GM23338 (cell line): ENCODE measurements around the gene VOPP1. TPM values are rescaled to one million over a fixed set of nuclear protein-coding genes. Genes with fewer than 3 reads are reported as not detected.

Source experiments
- ATAC-seq: fragments of 200-7000 bp; cut with Tn5 transposase; 3 replicates; pipeline ENCODE4 v1.9.1; 2020
- DNase-seq: peaks from one replicate; pipeline ENCODE4 v3.0.0-alpha.2; 2015; ENCODE audit warnings: low spot score
- H2AFZ ChIP-seq: fragments of 200-600 bp; sonication (generic); 2 replicates; pipeline ENCODE4 v1.8.0; 2016; ENCODE audit warnings: antibody characterized with exemption, mild to moderate bottlenecking, moderate library complexity
- H3F3A ChIP-seq: fragments of 200-600 bp; sonication (generic); replicated peaks from 2 replicates; pipeline ENCODE4 v1.8.0; 2017; ENCODE audit warnings: antibody characterized with exemption, mixed run types, low read depth
- H3K27ac ChIP-seq: fragments of 200-600 bp; sonication (generic); 2 replicates; pipeline ENCODE4 v1.6.1; 2016; ENCODE audit warnings: low read depth
- H3K27me3 ChIP-seq: fragments of 200-600 bp; sonication (generic); 2 replicates; pipeline ENCODE4 v1.8.0; 2016; ENCODE audit warnings: mild to moderate bottlenecking, mixed run types, moderate library complexity; ENCODE audit not compliant: insufficient read depth
- H3K36me3 ChIP-seq: fragments of 200-600 bp; sonication (generic); 2 replicates; pipeline ENCODE4 v1.8.0; 2016; ENCODE audit warnings: mild to moderate bottlenecking; ENCODE audit not compliant: insufficient read depth
- H3K4me1 ChIP-seq: fragments of 200-600 bp; sonication (generic); 2 replicates; pipeline ENCODE4 v1.8.0; 2016; ENCODE audit warnings: mild to moderate bottlenecking, moderate library complexity; ENCODE audit not compliant: insufficient read depth
- H3K4me2 ChIP-seq: fragments of 200-600 bp; sonication (generic); 2 replicates; pipeline ENCODE4 v1.7.1; 2017; ENCODE audit warnings: mixed run types
- H3K4me3 ChIP-seq: fragments of 200-600 bp; sonication (generic); 2 replicates; pipeline ENCODE4 v1.6.1; 2016; ENCODE audit warnings: mixed run types
- H3K79me2 ChIP-seq: fragments of 200-600 bp; sonication (generic); replicated peaks from 2 replicates; pipeline ENCODE4 v1.8.0; 2017; ENCODE audit warnings: mild to moderate bottlenecking; ENCODE audit not compliant: insufficient read depth
- H3K9me2 ChIP-seq: fragments of 200-600 bp; sonication (generic); 2 replicates; pipeline ENCODE4 v1.8.0; 2017; ENCODE audit not compliant: insufficient read depth
- H4K20me1 ChIP-seq: fragments of 200-600 bp; sonication (generic); replicated peaks from 2 replicates; pipeline ENCODE4 v1.8.0; 2017; ENCODE audit warnings: mild to moderate bottlenecking; ENCODE audit not compliant: insufficient read depth
- H3K27ac Mint-ChIP-seq: 2 replicates; pipeline ENCODE4 v1.8.0; 2020; ENCODE audit warnings: inconsistent platforms, mild to moderate bottlenecking, moderate library complexity, mixed read lengths
- H3K27me3 Mint-ChIP-seq: 3 replicates; pipeline ENCODE4 v1.8.0; 2022; ENCODE audit warnings: low read depth, mild to moderate bottlenecking, moderate library complexity, mixed read lengths, inconsistent platforms; ENCODE audit not compliant: insufficient read depth, poor library complexity
- H3K36me3 Mint-ChIP-seq: 3 replicates; pipeline ENCODE4 v1.8.0; 2021; ENCODE audit warnings: low read depth, mild to moderate bottlenecking, inconsistent platforms, moderate library complexity, mixed read lengths
- H3K4me1 Mint-ChIP-seq: 3 replicates; pipeline ENCODE4 v1.8.0; 2020; ENCODE audit warnings: mild to moderate bottlenecking, inconsistent platforms, mixed read lengths
- H3K4me3 Mint-ChIP-seq: 3 replicates; pipeline ENCODE4 v1.8.0; 2021; ENCODE audit warnings: moderate library complexity, mild to moderate bottlenecking, inconsistent platforms, mixed read lengths
- H3K9me3 Mint-ChIP-seq: 3 replicates; pipeline ENCODE4 v1.8.0; 2020; ENCODE audit warnings: moderate library complexity, mild to moderate bottlenecking, inconsistent platforms, mixed read lengths
- CREB1 ChIP-seq: fragments of 250-450 bp; sonication (Bioruptor Pico); IDR thresholded peaks from 2 replicates; pipeline ENCODE4 v1.5.0; 2020; ENCODE audit warnings: low read depth, mild to moderate bottlenecking, moderate library complexity
- EZH2 ChIP-seq: fragments of 200-600 bp; sonication (generic); IDR thresholded peaks from one replicate; pipeline ENCODE4 v1.8.0; 2017; ENCODE audit warnings: antibody characterized with exemption, mild to moderate bottlenecking, low read depth; ENCODE audit not compliant: unreplicated experiment
- EZH2phosphoT487 ChIP-seq: fragments of 200-600 bp; sonication (generic); IDR thresholded peaks from one replicate; pipeline ENCODE4 v1.8.1; 2018; ENCODE audit warnings: antibody characterized with exemption; ENCODE audit not compliant: unreplicated experiment
- JUNB ChIP-seq: IDR thresholded peaks from one replicate; pipeline ENCODE4 v1.6.1; 2016; ENCODE audit warnings: antibody characterized with exemption; ENCODE audit not compliant: unreplicated experiment
- NANOG ChIP-seq: IDR thresholded peaks from 2 replicates; pipeline ENCODE4 v1.6.1; 2016; ENCODE audit warnings: antibody characterized with exemption, borderline replicate concordance
- POLR2AphosphoS5 ChIP-seq: IDR thresholded peaks from 2 replicates; pipeline ENCODE4 v1.6.1; 2016; ENCODE audit warnings: antibody characterized with exemption, low read depth
- STAT1 ChIP-seq: IDR thresholded peaks from one replicate; pipeline ENCODE4 v1.6.1; 2016; ENCODE audit warnings: antibody characterized with exemption; ENCODE audit not compliant: unreplicated experiment
- ZNF114 ChIP-seq: fragments of 250-450 bp; sonication (Bioruptor Pico); IDR thresholded peaks from 2 replicates; pipeline ENCODE4 v1.5.0; 2020; ENCODE audit warnings: mild to moderate bottlenecking, moderate library complexity
- ZNF331 ChIP-seq: fragments of 250-450 bp; sonication (Bioruptor Pico); IDR thresholded peaks from 2 replicates; pipeline ENCODE4 v1.5.0; 2020; ENCODE audit warnings: low read depth, mild to moderate bottlenecking, moderate library complexity
- polyA plus RNA-seq: library from polyadenylated mRNA; unstranded; fragments of >200 nt; fragmentation: Nextera tagmentation; extraction: Ambion mirVana; gene quantifications from 2 replicates; pipeline ENCODE4 v1.2.1, GENCODE V29; 2016
- total RNA-seq: library from RNA; depleted of rRNA; stranded (reverse); fragments of >200 nt; shearing (Covaris generic); gene quantifications from 2 replicates; pipeline ENCODE4 v1.2.3, GENCODE V29; 2014
- TF ChIP-seq, protein P1 (sequence below): IDR thresholded peaks from 2 replicates; pipeline ENCODE4 v1.6.1; 2016; ENCODE audit warnings: antibody characterized with exemption
- TF ChIP-seq, protein P2 (sequence below): IDR thresholded peaks from one replicate; pipeline ENCODE4 v1.6.1; 2018; ENCODE audit warnings: antibody characterized with exemption; ENCODE audit not compliant: unreplicated experiment
- TF ChIP-seq, protein P3 (sequence below): fragments of 250-450 bp; sonication (Bioruptor Pico); IDR thresholded peaks from 2 replicates; pipeline ENCODE4 v1.5.0; 2020; ENCODE audit warnings: mild to moderate bottlenecking, moderate library complexity
- TF ChIP-seq, protein P4 (sequence below), 2 experiments: fragments of 200-600 bp in 1 of 2; sonication (generic) in 1 of 2; conservative IDR thresholded peaks; 2 replicates each; pipeline versions ENCODE4 v1.5.1 to v1.6.1; 2016 to 2017; ENCODE audit warnings: antibody characterized with exemption in 2 of 2, low read depth in 2 of 2, mild to moderate bottlenecking in 2 of 2, moderate library complexity in 1 of 2

The VOPP1 gene
- total and polyA plus RNA-seq, 2 experiments from 2014 or later, result 28.2 to 73.7 TPM

DNA sequence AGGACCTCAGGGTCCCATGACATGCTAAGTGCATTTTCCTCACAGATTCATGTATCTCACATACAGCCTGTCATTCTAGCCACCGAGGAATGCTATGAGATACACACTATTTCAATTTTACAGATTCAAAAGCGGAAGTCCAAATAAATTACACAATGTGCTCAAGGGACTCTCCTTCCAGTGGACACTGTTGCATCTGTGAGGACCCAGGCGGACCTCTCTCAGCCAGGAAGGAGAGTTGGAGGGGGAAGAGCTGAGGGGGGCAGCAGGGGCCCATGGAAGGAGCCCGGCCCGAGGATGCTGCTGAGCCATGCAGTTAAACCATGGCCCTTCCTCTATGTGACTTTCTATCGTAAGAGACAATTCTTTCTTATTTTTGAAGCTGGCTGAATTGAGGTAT is 93.6 kb downstream of the VOPP1 start:
- H3K4me2 ChIP-seq, result no peak overlapping the region
- no peaks in the 10 kb centered on the region for H3F3A ChIP-seq
- H3K4me3 ChIP-seq, result no peak overlapping the region
- H3K27ac ChIP-seq, result no peak overlapping the region
- no peaks in the 10 kb centered on the region for H3K27me3 ChIP-seq
- no peak overlapping the region for H2AFZ ChIP-seq
- ATAC-seq (no peak), DNase-seq (no peak)
- peaks cover 6% of the 10 kb centered on the region; the same call in 1 of the 2 replicates for H3K4me1 ChIP-seq
- H3K4me3 Mint-ChIP-seq, result no peak overlapping the region
- H4K20me1 ChIP-seq, result peaks cover 12% of the 10 kb centered on the region
- H3K36me3 ChIP-seq, result no peaks in the 10 kb centered on the region
- H3K9me2 ChIP-seq, result no peaks in the 10 kb centered on the region
- peaks cover 5% of the 10 kb centered on the region; the same call in 2 of the 3 replicates for H3K36me3 Mint-ChIP-seq
- no peaks in the 10 kb centered on the region; the same call in 2 of the 3 replicates for H3K9me3 Mint-ChIP-seq
- TF ChIP-seq, protein P1, sequence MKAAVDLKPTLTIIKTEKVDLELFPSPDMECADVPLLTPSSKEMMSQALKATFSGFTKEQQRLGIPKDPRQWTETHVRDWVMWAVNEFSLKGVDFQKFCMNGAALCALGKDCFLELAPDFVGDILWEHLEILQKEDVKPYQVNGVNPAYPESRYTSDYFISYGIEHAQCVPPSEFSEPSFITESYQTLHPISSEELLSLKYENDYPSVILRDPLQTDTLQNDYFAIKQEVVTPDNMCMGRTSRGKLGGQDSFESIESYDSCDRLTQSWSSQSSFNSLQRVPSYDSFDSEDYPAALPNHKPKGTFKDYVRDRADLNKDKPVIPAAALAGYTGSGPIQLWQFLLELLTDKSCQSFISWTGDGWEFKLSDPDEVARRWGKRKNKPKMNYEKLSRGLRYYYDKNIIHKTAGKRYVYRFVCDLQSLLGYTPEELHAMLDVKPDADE, result no peak
- TF ChIP-seq JUNB, result no peak
- TF ChIP-seq, protein P2, sequence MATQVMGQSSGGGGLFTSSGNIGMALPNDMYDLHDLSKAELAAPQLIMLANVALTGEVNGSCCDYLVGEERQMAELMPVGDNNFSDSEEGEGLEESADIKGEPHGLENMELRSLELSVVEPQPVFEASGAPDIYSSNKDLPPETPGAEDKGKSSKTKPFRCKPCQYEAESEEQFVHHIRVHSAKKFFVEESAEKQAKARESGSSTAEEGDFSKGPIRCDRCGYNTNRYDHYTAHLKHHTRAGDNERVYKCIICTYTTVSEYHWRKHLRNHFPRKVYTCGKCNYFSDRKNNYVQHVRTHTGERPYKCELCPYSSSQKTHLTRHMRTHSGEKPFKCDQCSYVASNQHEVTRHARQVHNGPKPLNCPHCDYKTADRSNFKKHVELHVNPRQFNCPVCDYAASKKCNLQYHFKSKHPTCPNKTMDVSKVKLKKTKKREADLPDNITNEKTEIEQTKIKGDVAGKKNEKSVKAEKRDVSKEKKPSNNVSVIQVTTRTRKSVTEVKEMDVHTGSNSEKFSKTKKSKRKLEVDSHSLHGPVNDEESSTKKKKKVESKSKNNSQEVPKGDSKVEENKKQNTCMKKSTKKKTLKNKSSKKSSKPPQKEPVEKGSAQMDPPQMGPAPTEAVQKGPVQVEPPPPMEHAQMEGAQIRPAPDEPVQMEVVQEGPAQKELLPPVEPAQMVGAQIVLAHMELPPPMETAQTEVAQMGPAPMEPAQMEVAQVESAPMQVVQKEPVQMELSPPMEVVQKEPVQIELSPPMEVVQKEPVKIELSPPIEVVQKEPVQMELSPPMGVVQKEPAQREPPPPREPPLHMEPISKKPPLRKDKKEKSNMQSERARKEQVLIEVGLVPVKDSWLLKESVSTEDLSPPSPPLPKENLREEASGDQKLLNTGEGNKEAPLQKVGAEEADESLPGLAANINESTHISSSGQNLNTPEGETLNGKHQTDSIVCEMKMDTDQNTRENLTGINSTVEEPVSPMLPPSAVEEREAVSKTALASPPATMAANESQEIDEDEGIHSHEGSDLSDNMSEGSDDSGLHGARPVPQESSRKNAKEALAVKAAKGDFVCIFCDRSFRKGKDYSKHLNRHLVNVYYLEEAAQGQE, result no peak
- no peak for TF ChIP-seq EZH2
- TF ChIP-seq NANOG, result no peak
- no peak for TF ChIP-seq ZNF114 (CRISPR knock-in tag)
- TF ChIP-seq, protein P3, sequence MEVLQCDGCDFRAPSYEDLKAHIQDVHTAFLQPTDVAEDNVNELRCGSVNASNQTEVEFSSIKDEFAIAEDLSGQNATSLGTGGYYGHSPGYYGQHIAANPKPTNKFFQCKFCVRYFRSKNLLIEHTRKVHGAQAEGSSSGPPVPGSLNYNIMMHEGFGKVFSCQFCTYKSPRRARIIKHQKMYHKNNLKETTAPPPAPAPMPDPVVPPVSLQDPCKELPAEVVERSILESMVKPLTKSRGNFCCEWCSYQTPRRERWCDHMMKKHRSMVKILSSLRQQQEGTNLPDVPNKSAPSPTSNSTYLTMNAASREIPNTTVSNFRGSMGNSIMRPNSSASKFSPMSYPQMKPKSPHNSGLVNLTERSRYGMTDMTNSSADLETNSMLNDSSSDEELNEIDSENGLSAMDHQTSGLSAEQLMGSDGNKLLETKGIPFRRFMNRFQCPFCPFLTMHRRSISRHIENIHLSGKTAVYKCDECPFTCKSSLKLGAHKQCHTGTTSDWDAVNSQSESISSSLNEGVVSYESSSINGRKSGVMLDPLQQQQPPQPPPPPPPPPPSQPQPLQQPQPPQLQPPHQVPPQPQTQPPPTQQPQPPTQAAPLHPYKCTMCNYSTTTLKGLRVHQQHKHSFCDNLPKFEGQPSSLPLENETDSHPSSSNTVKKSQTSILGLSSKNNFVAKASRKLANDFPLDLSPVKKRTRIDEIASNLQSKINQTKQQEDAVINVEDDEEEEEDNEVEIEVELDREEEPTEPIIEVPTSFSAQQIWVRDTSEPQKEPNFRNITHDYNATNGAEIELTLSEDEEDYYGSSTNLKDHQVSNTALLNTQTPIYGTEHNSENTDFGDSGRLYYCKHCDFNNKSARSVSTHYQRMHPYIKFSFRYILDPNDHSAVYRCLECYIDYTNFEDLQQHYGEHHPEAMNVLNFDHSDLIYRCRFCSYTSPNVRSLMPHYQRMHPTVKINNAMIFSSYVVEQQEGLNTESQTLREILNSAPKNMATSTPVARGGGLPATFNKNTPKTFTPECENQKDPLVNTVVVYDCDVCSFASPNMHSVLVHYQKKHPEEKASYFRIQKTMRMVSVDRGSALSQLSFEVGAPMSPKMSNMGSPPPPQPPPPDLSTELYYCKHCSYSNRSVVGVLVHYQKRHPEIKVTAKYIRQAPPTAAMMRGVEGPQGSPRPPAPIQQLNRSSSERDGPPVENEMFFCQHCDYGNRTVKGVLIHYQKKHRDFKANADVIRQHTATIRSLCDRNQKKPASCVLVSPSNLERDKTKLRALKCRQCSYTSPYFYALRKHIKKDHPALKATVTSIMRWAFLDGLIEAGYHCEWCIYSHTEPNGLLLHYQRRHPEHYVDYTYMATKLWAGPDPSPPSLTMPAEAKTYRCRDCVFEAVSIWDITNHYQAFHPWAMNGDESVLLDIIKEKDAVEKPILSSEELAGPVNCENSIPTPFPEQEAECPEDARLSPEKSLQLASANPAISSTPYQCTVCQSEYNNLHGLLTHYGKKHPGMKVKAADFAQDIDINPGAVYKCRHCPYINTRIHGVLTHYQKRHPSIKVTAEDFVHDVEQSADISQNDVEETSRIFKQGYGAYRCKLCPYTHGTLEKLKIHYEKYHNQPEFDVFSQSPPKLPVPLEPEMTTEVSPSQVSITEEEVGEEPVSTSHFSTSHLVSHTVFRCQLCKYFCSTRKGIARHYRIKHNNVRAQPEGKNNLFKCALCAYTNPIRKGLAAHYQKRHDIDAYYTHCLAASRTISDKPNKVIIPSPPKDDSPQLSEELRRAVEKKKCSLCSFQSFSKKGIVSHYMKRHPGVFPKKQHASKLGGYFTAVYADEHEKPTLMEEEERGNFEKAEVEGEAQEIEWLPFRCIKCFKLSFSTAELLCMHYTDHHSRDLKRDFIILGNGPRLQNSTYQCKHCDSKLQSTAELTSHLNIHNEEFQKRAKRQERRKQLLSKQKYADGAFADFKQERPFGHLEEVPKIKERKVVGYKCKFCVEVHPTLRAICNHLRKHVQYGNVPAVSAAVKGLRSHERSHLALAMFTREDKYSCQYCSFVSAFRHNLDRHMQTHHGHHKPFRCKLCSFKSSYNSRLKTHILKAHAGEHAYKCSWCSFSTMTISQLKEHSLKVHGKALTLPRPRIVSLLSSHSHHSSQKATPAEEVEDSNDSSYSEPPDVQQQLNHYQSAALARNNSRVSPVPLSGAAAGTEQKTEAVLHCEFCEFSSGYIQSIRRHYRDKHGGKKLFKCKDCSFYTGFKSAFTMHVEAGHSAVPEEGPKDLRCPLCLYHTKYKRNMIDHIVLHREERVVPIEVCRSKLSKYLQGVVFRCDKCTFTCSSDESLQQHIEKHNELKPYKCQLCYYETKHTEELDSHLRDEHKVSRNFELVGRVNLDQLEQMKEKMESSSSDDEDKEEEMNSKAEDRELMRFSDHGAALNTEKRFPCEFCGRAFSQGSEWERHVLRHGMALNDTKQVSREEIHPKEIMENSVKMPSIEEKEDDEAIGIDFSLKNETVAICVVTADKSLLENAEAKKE (CRISPR knock-in tag), result no peak
- TF ChIP-seq POLR2AphosphoS5, result no peak
- TF ChIP-seq EZH2phosphoT487, result no peak
- no peak for TF ChIP-seq CREB1 (CRISPR knock-in tag)
- TF ChIP-seq STAT1, result no peak
- TF ChIP-seq, protein P4, sequence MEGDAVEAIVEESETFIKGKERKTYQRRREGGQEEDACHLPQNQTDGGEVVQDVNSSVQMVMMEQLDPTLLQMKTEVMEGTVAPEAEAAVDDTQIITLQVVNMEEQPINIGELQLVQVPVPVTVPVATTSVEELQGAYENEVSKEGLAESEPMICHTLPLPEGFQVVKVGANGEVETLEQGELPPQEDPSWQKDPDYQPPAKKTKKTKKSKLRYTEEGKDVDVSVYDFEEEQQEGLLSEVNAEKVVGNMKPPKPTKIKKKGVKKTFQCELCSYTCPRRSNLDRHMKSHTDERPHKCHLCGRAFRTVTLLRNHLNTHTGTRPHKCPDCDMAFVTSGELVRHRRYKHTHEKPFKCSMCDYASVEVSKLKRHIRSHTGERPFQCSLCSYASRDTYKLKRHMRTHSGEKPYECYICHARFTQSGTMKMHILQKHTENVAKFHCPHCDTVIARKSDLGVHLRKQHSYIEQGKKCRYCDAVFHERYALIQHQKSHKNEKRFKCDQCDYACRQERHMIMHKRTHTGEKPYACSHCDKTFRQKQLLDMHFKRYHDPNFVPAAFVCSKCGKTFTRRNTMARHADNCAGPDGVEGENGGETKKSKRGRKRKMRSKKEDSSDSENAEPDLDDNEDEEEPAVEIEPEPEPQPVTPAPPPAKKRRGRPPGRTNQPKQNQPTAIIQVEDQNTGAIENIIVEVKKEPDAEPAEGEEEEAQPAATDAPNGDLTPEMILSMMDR (conservative IDR thresholded peaks at IDR 0.05; ENCODE audit: low read depth in 2 of 2), result no peak; a peak in 1 of 4 replicates
- TF ChIP-seq ZNF331 (CRISPR knock-in tag), result no peak
- H3K79me2 ChIP-seq, result no peaks in the 10 kb centered on the region
- peaks cover 6% of the 10 kb centered on the region for H3K27me3 Mint-ChIP-seq
- H3K4me1 Mint-ChIP-seq, result peaks cover 30% of the 10 kb centered on the region
- no peak overlapping the region for H3K27ac Mint-ChIP-seq
